Measurements from ENCODE around the gene PKHD1.

PKHD1 gene

DNA sequence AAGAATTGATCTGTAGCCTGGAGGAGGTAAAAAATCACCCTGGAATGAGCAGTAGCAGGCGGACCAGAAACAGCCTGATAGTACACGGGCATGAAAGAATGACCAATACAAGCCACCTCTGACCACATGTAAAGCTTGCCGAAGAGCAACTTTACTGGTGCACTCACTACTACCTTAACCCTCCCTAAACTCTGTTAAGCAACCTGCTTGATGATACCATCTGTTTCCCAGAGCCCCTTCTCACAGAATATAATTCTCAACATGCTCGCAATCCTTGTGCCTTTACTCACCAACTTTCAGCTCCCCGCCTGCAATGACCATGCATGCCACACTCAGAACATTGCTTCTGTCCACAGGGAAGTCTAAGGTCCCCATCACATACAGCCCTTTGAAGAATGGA, 296.5 kb downstream of the PKHD1 start:
- no peak for DNase-seq (ENCODE audit: low read depth)

DNA sequence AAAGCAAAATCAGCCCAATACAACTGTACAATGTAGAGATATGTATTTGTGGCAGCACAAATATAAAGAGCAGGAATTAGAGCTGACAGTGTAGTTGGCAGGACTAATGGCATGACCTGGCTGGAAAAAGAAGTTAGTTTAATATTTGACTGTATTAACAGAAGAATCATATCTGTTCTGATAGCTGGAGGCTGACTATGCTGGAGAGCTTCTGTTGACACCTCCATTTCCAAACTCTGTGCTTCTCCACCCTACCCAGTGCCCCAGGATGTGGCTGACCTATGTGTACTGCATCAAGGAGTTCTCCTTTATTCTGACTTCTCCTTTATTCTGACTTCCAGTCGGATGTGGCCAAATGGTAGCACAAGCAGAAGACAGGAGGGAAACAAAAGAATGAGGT, 299.3 kb downstream of the PKHD1 start:
- no peak for DNase-seq (ENCODE audit: low read depth)

DNA sequence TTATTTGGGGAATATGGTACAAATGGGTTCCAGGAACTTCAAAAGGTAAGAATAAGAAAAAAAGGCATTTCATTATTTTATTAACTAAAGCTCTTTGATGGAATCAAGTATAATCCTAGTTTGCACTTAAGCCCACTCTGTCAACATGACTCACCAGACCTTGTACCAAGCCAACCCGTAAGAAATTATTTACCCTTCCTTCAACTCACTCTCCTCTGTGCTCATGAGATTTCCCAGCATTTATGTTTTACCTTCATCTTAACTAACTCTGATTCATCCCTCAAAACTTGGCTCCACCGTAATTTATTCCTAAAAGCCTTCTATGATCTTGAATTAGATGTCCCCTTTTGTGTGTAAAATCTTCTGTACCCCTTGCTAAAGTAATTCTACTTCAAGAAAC, 308.7 kb downstream of the PKHD1 start:
- no peak for DNase-seq (ENCODE audit: low read depth)

DNA sequence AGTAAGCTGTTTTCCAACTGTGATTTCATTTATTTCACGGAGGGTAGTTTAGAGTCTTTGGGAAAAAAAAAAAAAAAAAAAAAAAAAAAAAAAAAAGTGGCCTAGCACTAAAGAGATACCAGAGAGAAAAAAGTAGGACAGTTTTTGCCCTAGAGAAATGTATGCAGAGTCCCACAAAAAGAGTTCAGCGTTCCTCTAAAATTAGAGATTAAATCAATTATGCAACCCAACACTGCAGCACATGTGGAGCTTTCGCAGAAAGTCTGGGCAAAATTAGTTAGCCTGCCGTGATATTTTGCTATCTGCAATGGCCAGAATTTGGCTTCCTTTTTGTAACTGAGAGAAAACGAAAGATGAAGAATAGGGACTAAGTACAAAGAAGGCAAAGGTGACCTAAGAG, 309.8 kb downstream of the PKHD1 start:
- no peak for DNase-seq (ENCODE audit: low read depth)

DNA sequence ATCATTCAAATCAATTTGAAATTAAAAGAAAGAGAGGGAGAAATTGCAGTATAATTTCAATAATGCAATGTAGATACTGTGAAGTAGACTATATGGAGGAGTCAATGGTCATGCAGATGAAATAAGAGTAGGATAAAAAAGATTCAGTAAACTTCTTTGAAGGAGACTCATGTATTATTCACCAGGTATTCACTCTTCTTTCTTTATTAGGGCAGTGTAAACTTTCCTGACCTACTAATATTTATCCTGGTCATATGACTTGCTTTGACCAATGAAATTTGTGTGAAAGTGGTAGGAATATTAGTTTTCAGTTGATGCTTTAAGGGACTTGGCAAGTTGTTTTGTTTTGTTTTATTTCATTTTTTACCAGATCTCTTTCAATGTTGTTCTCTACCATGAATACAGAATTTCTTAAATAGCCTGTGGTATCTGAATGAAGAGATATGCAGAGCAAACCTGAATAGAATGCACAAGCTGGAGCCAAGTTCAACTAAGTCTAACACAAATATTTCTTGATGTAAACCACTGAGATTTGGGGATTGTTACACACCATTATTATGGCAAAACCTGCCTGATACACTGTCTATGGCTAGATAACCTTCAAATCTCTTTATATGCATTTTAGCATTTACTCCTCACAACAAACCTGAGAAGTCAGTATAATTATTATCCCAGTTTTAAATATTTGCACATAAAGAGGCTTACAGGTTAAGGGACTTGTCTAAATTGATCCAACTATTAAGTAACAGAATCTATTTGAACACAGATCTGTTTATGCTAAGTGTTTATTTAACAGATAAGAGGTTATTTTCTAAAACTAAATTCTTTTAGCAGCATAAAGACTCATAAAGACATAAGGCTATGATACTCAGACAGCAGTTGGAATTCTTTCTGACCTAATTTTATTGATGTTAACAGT, 311.2 kb downstream of the PKHD1 start:
- no peak for DNase-seq (ENCODE audit: low read depth)

DNA sequence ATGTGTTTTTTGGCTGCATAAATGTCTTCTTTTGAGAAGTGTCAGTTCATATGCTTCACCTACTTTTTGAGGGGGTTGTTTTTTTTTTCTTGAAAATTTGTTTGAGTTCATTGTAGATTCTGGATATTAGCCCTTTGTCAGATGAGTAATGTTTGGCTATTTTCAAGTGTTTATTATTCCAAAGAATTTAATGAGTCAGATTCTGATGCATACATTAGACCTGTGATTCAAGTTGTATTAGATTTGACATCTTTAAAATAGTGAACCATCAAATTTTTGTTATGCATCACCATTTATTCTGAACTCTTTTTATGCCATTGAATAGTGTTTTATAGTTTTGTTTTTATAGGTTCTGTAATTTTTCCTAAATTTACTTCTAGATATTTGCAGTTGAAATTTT, 319.3 kb downstream of the PKHD1 start:
- no peak for DNase-seq (ENCODE audit: low read depth)

DNA sequence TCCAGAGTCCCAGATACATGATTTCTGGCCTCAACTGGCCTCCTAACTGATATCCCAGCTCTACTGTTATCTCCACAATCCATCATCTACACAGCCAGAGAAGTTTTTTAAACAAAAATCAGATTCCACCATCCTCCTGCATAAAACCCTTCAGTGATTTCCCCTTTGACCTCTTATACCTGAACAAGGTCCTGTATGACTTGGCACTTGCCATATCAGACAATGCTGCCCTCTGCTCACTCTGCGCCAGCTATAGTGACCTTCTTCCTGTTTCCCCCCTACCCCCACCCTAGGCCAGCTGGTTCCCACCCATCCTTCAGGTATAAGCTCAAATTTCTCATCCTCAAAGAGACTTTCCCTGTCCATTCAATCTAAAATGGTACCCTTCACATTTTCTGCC, 322.2 kb downstream of the PKHD1 start:
- DNase-seq (ENCODE audit: low read depth): no peak

DNA sequence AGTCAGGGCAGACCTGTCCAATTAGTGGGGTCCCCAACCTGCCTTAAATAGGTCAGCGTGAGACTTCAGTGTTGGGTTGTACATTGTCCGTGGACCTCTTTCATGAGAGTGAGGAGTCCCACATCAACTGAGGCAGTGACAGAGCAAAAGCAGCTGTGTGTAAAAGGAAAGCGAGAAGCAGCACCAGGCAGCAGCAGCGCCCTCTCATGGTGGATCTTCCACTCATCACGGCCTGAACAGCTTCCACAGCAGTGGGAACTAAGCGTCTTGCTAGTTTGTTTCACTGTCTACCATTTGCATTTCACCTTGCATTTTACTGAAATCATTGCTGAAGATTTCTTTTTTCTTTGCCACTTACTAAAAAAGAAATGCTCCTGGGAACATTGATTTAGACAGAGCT, 333.8 kb downstream of the PKHD1 start:
- DNase-seq (ENCODE audit: low read depth): no peak

DNA sequence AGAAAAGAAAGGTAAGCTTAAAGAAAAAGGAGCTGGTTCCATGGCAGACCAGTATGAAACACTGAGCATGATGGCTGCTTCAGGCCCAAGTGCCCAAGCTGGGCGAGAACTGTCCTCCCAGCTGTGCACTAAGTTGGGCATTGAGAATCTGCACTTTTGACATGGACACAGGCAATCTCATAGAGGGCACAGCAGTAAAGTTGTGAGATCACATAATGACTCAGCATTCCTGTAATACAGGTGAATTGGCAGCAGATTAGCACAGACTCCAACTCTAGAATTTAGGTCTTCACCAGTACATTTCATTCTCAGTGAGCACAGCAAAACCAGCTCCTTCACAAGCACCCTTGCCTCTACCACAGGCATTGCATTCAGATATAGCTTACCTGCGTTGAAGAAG, 343.4 kb downstream of the PKHD1 start:
- DNase-seq (ENCODE audit: low read depth): no peak

DNA sequence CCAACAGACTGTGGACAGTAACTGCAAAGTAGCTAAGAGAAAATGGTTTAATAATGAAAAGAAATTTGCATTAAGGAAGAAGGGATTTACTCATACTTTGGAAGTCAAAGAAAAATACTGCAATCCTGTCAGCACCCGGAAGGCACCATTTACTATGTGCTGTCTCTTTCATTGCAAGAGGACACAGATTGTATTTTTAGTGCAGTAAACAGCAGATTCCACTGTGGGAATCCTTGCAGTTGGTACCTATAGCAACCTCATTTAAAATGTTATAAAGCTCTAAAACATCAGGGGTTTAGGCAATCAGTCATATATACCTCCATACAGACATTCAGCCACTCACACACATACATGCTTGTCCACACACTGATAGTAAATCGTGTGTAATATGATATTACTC, 346.8 kb downstream of the PKHD1 start:
- DNase-seq (ENCODE audit: low read depth): no peak

DNA sequence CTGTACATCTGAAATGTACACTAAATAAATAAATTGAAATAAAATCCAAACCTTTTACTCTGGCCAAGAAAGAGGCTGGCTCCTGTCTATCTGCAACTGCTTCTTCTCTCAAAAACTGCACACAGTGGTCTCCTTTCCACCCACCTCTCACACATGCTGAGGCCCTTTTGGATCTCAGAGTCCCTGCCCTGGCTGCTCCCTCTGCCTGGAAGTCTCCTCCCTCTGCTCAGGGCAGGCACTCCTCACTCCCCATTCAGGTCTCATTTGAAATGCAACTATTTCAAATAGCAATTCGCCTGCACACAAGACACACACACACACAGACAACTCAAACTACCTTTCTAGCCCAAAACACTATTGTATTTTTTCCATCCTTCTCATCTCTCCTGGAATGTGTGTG, 348.8 kb downstream of the PKHD1 start:
- no peak for DNase-seq (ENCODE audit: low read depth)

DNA sequence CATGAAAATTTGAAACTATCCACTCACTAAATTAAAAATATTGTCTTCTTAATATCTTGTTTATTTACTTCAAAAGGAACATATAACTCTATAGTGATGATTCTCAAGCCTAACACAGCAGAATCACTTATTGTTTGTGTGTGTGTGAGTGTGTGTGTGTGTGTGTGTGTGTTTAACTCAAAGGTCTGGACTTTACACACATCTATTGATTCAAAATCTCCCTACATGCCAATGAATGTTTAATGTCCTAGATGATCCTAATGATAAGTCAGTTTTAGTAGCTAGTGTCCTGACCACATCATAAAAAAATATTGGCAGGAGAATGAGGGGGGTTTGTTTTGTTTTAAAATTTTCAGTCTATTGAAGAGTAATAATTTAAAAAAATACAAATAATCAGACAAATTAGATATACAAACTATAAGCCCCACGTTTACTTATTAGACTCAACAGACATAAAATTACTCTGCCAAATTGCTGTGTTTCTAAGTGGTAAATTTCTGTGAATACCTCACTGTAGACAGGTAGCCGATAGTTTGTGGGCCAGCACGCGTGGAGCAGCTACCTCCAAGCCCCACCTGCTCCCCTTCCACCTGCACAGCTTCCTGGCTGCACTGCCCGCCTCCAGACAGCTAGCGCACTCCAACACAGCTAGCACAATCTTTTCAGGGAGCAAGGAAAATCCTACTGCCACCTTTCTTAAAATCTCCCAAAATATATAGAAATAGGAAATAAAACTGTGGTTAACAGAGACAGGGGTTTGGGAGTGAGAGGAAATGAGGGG, 349.6 kb downstream of the PKHD1 start:
- no peak for DNase-seq (ENCODE audit: low read depth)

DNA sequence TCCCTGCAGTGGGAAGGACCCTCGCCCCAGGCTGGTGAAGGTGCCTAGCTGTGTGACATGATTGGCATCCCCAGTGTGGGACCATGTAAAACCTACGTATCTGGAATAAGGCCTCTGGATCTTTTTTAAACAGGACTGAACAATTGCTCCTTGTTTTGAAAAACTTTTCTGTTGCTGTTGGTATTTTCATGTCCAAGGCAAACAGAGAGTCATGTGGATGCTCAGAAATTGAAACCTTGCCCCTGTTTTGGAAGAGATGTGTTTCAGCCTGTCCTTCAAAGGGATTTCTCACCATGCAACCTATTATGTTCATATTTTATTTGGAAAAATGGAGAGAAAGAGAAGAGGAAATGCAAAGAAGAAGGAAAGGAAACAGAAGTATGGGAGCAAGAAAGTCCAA, 362.3 kb downstream of the PKHD1 start:
- DNase-seq (ENCODE audit: low read depth): no peak

DNA sequence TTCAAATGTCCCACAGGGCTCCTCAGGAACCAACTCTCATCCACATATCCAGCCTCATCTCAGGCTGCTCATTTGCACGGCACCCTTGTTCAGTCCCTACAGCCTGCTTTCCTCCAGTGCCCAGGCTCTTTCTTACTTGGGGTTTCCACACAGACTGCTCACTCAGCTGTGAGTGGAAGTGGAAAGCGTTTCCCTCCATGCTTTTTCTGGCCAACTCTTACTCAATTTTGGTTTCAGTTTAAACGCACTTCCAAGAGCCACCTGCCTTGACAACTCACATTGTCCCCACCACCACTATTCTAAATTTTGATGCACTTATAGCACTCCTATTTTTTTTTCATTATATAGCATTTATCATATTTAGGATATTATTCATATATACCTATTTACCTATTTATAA, 367.1 kb downstream of the PKHD1 start:
- DNase-seq (ENCODE audit: low read depth): no peak

DNA sequence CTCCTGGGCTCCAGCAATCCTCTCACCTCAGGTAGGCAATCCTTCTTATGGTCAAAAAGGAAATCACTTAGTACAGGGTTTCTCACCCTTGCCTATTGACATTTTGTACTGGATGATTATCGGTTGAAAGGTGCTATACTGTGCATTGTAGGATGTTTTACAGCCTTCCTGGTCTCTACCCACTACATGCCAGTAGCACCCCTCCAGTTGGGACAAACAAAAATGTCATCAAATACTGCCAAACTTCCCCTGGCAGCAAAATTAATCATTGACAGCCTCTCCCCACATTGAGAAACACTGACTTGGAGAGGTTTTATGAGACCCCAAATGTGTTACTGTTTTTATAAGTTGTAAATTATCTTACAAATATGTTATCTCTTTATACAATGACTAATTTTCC, 368.1 kb downstream of the PKHD1 start:
- DNase-seq (ENCODE audit: low read depth): no peak

DNA sequence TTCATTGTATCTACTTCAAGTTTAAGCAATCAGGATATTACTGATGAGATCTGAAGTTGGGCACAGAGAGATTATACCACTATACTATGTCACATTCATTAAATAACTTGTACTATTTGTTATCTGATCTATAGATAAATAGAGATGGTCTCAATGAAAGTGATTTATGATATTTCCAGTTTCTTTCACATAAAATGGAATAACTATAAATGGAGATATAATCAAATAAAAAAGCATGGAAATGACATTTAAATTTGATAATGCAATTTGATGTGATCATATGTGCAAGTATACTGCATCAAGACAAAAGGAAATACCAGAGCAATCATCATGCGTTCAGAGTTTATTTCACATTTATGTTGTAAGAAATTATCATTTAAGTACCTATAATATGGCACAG, 368.9 kb downstream of the PKHD1 start:
- no peak for DNase-seq (ENCODE audit: low read depth)

DNA sequence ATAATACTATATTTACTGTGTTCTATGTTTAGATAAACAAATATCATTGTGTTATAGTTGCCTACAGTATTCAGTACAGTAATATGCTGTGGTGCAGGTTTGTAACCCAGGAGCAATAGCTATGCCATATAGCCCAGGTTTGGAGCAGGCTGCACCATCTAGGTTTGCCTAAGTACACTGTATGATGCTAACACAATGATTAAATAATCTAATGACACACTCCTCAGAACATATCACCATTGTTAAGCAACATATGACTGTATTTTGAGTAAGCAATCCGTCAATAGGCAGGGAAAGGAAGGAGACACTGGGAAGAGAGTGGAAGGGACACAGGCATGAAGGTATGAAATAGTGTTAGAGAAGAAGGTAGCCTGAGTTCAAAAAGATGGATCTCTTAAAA, 369.9 kb downstream of the PKHD1 start:
- DNase-seq (ENCODE audit: low read depth): no peak

DNA sequence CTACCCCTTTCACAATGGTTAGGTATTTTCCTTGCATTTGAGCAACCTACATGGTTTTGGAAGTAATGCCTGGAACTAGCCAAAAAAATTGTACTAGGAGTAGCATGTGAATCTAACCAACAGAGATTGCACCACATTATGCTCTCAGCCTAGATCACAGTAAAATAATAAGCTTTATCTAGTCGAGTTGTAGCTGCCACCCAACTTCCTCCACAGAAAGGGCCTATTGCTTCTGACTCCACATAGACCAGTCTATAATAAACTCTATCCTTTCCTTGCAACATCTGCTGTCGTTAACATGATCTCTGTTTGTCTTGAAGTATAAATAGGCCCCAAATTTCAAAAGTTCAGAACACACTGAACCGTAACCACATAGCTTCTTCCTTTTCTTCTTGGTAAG, 375.5 kb downstream of the PKHD1 start:
- DNase-seq (ENCODE audit: low read depth): no peak

DNA sequence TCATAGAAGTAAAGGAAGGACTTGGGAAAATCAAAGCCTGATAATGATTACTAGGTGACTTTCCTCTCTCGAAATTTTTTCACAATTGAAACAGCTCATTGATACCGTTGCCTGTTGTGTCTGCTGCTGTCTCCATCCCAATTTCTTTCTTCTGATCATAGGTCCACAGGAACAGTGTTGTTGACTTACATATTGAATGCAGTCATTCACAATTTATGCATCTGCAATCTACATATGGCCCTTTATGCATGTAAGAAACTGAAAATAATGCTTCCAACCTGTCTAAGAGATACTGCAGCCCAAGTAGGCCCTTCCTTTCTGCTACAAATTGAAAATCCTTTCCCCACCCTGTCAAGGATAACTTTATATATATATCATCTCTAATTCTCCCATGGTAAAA, 381.3 kb downstream of the PKHD1 start:
- DNase-seq (ENCODE audit: low read depth): no peak

DNA sequence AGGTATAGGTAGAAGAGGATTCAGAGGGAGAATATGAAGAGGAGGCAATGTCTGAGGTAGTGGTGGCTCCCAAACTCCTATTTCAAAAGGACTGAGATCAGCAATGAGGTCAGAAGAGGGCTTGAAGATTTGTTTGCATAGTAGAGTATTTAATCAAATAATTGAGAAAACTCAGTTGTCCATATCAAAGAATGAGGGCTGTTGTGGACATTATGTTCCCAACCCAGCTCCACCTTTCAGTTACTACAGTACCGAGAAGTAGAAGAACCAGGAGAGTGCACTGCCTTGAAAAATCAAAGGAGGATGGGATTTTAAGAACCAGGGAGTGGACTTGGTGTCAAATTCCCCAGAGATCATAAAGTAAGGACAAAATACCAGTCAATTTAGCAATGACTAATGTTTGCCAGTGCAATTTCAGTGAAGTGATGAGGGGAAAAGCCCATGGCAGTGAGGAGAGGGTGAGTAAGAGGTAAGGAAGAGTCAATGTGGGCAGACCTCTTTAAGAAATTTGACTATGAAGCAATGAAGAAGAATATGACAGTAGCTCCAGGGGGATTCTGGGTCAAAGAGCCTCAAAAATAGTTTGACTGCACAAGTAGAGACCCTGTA, 382.4 kb downstream of the PKHD1 start:
- DNase-seq (ENCODE audit: low read depth): no peak

DNA sequence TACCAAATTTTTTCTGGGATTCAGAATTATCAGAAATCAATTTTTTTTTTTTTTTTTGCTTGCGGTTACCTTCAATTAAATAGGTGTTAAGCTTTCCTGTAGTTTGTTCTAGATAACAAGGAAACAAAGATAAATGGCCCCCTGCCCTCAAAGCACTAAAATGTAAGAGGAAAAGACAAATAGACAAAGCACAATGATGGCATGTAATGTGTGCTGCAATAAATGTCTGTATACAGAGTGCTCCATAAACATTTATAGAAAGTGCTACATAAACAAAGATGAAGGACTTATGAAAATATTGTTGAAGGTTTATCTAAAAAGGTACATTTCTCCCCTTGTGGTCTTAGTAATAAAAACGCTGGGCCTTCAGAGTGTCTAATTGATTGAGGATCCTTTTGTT, 384.6 kb downstream of the PKHD1 start:
- no peak for DNase-seq (ENCODE audit: low read depth)

DNA sequence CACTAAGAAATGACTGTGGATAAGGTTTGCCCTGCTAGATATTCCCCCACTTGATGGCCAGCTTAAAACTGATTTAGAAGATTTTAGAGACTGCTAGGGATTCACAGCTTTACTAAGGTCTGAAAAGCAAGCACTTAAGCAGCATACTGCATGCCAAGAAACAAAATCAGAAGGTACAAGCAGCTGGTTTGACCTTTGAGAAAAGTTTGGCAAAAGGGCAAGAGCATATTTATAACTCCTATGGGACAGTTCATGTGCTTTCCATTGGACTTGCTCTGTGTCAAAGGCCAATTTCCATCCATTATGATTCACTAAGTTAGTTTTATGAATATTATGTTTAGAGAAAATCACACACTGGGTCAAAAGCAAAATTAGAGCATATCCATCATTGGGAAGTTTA, 402.8 kb downstream of the PKHD1 start:
- DNase-seq (ENCODE audit: low read depth): no peak

DNA sequence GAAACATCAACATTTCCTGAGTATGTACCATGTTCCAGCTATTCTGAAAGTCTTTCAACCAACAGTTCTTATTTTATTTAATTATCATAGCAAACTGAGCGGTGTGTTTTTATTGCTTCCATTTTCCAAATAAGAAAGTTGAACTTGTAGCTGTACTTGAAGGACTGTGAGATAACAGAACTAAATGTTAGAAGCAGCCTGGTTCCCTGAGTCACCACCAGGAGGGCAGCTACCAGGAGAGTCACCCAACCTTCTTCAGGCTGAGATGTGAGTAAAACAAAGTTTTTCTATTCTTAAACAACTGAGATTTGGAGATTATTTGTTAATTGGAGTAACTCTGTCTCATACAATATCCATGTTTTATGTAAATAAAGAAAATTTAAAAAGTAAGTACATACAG, 403.4 kb downstream of the PKHD1 start:
- DNase-seq (ENCODE audit: low read depth): no peak

Measured in activated T-cell treated with anti-CD3 and anti-CD28 coated beads for 48 hours (primary cell).